GM18519 (cell line): ENCODE measurements around the gene UQCC2.

ENCODE experiments used
- ATAC-seq: cut with Tn5 transposase; IDR thresholded peaks from one replicate; pipeline ENCODE4 v1.9.1; 2021; ENCODE audit warnings: mild to moderate bottlenecking, moderate library complexity; ENCODE audit not compliant: unreplicated experiment, low FRiP score

UQCC2 gene

DNA sequence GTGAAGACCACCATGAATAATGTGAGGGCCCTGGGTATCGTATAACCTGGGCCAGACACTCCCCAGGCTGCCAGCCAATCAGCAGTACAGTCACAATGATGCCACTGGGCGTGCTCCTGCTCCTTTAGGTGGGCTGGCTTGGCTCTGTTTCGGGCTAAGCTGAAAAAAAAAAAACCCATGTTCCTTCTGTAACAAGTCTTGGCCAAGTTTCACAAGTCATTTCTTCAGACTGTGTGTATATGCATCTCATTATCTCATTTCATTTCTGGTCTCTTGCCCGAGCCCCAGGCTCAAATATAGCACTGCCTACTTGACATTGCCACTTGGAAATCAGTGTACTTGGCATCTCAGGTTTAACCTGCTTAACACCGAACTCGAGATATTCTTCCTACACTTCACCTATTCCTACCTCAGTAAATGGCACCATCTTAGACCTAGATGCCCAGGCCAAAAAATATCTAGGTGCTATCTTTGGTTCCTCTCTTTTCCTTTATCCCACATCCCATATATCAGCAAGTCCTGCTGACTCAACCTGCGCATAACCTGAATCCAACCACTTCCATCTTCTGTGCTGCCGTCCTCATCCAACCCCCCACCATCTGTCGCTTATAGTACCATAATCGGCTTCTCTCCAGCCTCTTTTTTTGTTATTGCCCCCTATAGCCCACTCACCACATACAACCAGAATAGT lies 1.8 kb downstream of the UQCC2 start:
- no peak for ATAC-seq

GRCh38 chr6:33708516-33709204 lies 2.8 kb downstream of the UQCC2 start:
- no peak for ATAC-seq

DNA sequence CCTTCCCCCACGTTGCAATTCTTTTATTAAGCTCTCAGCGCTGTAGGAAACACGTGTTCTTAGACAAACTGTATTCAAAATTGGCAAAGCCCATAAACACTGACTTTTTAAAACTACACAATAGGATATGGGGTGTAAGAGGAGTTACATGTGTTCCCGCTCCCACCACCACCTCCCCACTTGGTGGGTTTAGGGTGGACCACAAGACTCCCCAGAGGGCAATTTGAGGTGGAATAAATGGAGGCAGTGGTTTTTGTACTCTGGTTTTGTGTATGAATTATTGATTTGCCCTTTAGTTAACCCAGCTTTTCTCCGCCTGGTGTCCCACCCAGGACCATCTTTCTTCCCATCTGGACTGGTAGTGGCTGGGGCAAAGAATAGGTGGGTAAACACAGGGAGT lies 3.7 kb downstream of the UQCC2 start:
- ATAC-seq = no peak

- ATAC-seq = no peak
Measured at GRCh38 chr6:33705955-33706725, 5.4 kb downstream of the UQCC2 start.

DNA sequence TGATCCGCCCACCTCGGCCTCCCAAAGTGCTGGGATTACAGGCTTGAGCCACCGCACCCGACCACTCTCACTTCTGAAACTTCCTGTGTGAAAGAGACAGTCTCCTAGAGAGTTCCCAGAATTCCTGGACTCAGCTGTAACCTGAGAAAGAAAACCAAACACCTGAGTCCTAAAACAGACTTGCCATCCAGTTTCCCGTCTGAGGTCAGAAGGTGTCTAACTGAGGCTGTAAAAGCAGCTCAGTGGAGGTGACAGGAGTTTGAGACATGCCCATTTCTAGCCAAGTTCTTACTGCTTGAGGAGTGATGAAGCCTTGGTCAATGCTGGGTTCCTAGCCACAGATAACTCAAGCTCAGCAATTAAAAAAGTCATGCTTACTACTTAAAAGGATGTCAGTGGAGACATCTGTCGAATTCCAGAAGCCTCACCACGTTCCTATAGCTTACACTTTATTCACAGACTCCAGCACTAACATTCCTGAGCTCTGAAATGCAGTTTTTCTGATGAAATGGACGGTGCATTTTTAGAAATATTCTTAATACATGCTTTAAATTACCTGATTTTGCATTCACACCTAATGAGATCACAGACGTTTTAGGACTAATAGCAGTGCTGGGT lies 6.1 kb downstream of the UQCC2 start:
- ATAC-seq = no peak

GRCh38 chr6:33704215-33705066 lies 7.1 kb downstream of the UQCC2 start:
- no peak for ATAC-seq

DNA sequence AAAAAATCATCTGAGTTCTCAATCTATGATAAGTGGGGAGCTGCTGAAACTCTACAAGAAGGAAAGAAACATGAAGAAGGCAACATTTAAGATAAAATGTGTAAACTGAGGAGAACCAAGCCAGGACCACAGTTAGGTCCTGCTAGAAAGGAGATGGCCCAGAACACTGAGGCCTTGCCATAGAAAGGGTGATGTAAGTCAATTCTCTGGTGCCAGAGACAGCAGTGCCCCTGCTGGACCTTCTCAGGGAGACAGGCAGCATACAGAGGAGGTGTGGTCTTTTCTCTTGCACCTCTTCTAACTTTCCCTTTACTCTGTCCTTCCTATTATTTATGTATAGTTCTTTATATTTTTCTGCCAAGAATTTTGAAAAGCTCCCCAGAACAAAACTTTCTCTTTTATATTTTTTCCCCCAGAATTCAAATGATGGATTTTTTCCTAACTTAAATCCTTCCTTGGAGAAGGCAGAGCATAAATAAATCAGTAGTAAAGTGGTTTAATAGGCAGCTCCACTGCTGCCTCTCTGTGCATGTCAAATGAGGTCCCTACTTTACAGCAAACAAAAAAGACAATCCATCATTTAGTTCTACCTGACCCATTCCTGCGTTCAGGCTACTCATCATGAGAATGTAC lies 9.0 kb downstream of the UQCC2 start:
- ATAC-seq = no peak

- no peak for ATAC-seq
Measured at GRCh38 chr6:33700391-33701050, 11.0 kb downstream of the UQCC2 start.

DNA sequence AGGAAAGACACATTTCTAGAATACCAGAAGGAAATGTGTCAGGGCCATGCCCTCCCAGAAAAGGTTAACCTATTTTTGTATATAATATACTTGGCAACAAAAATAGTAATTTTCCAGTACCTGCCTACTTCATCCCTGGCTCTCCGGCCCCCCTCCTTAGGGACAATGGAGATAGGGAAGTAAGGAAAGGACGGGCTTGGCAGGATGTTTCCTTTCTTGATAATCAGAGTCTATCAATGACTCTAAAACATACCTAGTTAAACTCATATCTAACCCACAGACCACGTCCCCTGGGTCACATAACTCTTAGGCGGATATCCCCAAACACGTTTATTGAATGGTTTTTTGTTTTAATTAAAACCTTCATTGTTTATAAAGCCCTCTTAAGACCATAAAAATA lies 11.8 kb downstream of the UQCC2 start:
- ATAC-seq = no peak

- no peak for ATAC-seq
Measured at GRCh38 chr6:33699131-33699530, 12.4 kb downstream of the UQCC2 start.

DNA sequence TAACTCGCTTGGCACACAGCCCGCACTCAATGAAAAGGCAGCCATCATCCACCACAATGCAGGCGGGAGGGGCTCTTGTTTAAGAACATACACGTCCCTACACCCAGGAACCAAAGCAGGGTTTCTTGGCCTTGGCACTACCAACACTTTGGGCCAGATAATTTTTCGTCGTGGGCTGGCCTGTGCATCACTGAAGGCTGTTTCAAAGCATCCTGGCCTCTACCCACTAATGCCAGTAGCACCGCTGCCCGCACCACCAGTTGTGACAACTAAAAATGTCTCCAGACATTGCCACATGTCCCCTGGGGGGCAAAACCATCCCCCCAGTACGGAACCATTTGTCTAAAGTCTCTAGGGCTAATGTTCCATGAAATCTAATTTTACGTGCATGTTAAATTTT lies 13.0 kb downstream of the UQCC2 start:
- no peak for ATAC-seq

- ATAC-seq = no peak
Measured at GRCh38 chr6:33697845-33698244, 13.7 kb downstream of the UQCC2 start.

- no peak for ATAC-seq
Measured at GRCh38 chr6:33696548-33697518, 14.7 kb downstream of the UQCC2 start.

DNA sequence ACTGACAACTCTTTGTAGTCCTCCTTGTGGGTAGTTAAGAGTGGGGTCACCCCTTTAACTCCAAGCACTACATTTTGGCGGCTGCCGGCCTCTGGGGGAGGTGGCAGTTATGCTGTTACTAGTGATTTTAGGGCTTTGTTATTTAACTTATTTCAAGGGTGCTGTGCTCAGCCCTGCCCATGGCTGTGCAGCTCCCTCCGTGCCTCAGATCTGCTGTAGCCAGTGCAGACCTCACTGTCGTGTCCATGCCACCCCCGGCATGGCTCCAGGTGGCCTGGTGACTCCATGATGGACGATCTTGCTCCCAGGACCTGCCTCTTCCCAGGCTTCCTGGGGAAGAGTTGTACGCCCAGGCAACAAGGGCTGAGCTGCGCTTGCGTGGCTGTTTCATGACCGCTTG lies 15.4 kb downstream of the UQCC2 start:
- ATAC-seq = no peak

GRCh38 chr6:33695451-33695887 lies 16.0 kb downstream of the UQCC2 start:
- no peak for ATAC-seq

DNA sequence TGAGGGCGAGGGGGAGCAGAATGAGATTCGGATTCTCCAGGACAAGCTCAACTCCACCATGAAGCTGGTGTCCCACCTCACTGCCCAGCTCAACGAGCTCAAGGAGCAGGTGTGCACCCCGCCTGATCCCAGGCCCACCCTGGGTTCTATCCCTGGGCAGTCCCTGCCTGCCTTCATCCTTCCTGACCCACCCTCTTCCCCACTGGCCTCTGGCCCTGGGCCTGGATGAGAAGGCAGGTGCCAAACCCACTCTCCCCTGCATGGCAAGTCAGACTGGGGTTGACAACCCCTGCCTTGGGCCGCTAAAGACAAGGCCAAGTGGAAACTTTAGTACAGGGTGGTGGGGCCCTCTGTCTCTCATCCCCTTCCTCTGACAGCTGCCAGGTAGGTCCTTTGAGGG lies 16.5 kb downstream of the UQCC2 start:
- ATAC-seq = no peak

DNA sequence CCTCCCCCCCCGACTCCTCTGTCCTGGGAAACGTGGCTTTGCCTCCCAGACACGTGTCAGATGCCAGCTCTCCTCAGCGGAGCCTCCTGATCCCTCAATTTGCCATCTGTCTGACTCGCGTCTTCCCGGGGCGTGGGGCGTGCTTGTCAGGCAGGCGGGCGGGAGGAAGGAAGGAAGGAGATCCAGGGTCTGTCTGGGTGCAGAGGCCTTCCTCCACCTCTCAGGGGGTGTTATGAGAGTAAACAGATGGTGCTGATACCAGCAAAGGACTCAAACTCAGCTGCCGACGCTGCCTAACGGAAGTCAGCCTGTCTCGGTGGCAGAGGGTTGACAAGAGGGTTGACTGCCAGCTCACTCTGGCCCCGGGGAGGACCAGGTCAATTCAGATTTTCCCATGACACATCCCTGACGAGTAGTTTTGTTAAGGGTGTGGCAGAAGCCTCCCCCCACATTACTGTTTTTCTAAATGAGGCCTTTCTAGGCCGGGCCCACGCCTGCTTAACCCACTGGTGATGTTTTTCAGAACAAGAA lies 17.0 kb downstream of the UQCC2 start:
- no peak for ATAC-seq
